ENCODE data around the gene SLC16A9.
"Not testable (repeated sequence)": the region's sequence is repeated elsewhere in the genome, so short reads cannot be mapped to it uniquely, and the experiment has no call there.

Gene SLC16A9

DNA sequence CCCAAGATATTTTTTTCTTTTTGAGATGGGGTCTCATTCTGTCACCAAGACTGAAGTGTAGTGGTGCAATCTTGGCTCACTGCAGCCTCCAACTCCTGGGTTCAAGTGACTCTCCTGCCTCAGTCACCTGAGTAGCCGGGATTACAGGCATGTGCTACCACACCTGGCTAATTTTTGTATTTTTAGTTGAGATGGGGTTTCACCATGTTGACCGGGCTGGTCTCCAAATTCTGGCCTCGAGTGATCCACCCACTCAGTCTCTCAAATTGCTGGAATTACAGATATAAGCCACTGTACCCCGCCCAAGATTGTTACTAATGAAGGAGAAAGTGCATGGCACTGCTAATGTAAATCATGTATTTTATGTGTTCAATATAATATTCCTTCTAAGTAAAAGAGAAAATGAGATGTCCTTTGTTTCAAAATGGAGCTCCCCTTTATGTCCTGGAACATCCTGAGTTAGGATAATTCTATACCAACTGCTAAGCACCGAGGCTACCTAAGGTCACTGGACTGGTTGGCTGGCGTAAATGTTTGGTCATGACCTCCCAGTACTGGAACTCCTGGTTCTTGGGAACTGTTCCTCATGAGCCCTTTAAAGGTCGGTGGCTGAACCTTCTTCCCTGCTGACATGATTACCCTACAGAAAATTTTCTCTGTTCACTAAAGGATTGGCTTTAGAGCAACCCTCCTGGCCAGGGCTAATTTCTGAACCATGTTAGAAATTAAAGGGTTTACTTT is 59.9 kb downstream of the SLC16A9 start:
- Histone ChIP-seq H3K27me3 (ENCODE audit: insufficient read depth, low read depth) (no peaks in the 10 kb centered on the region), H3K4me1 (ENCODE audit: low read depth, poor library complexity, severe bottlenecking) (peaks cover 16% of the 10 kb centered on the region), H3K36me3 (ENCODE audit: insufficient read depth) (no peaks in the 10 kb centered on the region), H3K4me3 (IDR thresholded peaks at IDR 0.05; ENCODE audit: insufficient read depth, low read depth, low read length) (no peak overlapping the region), H3K79me2 (ENCODE audit: insufficient read depth, low read depth) (no peaks in the 10 kb centered on the region), H3K9ac (no peak overlapping the region), H3K4me2 (no peak overlapping the region), H2AFZ (ENCODE audit: low read depth) (no peak overlapping the region), H4K20me1 (ENCODE audit: insufficient read depth) (no peaks in the 10 kb centered on the region), H3K27ac (no peak overlapping the region)
- TF ChIP-seq, protein P1, sequence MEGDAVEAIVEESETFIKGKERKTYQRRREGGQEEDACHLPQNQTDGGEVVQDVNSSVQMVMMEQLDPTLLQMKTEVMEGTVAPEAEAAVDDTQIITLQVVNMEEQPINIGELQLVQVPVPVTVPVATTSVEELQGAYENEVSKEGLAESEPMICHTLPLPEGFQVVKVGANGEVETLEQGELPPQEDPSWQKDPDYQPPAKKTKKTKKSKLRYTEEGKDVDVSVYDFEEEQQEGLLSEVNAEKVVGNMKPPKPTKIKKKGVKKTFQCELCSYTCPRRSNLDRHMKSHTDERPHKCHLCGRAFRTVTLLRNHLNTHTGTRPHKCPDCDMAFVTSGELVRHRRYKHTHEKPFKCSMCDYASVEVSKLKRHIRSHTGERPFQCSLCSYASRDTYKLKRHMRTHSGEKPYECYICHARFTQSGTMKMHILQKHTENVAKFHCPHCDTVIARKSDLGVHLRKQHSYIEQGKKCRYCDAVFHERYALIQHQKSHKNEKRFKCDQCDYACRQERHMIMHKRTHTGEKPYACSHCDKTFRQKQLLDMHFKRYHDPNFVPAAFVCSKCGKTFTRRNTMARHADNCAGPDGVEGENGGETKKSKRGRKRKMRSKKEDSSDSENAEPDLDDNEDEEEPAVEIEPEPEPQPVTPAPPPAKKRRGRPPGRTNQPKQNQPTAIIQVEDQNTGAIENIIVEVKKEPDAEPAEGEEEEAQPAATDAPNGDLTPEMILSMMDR (conservative IDR thresholded peaks at IDR 0.05; ENCODE audit: low read depth, low read length), result no peak

DNA sequence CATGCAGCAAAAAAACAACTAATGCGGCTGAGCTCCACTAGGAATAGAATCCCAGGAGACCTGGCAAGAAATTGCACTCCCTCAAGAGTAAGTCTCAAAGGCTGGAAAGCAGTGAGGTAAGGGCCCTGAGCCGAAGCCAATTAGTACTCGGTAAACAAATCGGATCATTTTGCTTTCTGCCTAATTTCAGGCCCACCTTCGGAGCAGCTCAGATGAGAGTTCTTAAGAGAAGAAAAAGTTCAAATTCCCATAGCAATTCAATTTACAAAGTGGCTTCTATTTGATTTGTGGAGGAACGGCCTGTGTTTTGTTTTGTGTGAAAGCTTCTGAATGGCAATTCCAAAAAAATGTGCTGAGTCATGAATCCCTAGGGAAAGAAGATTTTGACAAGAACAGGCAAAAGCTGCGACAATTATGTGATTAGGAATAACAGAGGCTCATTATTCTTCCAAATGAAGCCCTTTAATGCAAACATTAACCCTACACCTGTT is 60.9 kb downstream of the SLC16A9 start:
- Histone ChIP-seq H3K36me3 (ENCODE audit: insufficient read depth) (no peaks in the 10 kb centered on the region), H3K27me3 (ENCODE audit: insufficient read depth, low read depth) (no peaks in the 10 kb centered on the region), H3K79me2 (ENCODE audit: insufficient read depth, low read depth) (no peaks in the 10 kb centered on the region), H3K27ac (no peak overlapping the region), H3K4me1 (ENCODE audit: low read depth, poor library complexity, severe bottlenecking) (peaks cover 6% of the 10 kb centered on the region), H3K4me2 (no peak overlapping the region), H2AFZ (ENCODE audit: low read depth) (no peak overlapping the region), H4K20me1 (ENCODE audit: insufficient read depth) (no peaks in the 10 kb centered on the region), H3K4me3 (IDR thresholded peaks at IDR 0.05; ENCODE audit: insufficient read depth, low read depth, low read length) (no peak overlapping the region), H3K9ac (no peak overlapping the region)
- TF ChIP-seq, protein P1 (conservative IDR thresholded peaks at IDR 0.05; ENCODE audit: low read depth, low read length), result no peak

DNA sequence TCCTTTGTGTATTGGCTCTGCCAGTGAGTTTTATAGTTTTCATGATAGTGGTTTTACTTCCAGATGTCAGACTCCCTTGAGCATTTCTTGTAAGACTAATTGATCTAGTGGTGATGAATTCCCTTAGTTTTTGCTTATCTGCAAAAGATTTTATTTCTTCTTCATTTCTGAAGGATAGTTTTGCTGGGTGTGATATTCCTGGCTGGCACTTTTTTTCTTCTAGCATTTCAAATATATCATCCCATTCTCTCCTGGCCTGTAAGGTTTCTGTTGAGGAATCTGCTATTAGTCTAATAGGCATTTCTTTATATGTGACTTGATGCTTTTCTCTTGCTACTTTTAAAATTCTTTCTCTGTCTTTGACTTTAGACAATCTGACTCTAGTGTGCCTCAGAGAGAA is 64.8 kb downstream of the SLC16A9 start:
- no peak overlapping the region for H3K9ac ChIP-seq
- H3K27me3 ChIP-seq (ENCODE audit: insufficient read depth, low read depth), result no peaks in the 10 kb centered on the region
- no peaks in the 10 kb centered on the region for H4K20me1 ChIP-seq (ENCODE audit: insufficient read depth)
- H3K79me2 ChIP-seq (ENCODE audit: insufficient read depth, low read depth), result no peaks in the 10 kb centered on the region
- no peak overlapping the region for H2AFZ ChIP-seq (ENCODE audit: low read depth)
- H3K4me2 ChIP-seq, result no peak overlapping the region
- H3K4me1 ChIP-seq (ENCODE audit: low read depth, poor library complexity, severe bottlenecking), result no peaks in the 10 kb centered on the region
- H3K36me3 ChIP-seq (ENCODE audit: insufficient read depth), result no peaks in the 10 kb centered on the region
- no peak overlapping the region for H3K27ac ChIP-seq
- TF ChIP-seq, protein P1 (conservative IDR thresholded peaks at IDR 0.05; ENCODE audit: low read depth, low read length), result no peak
- H3K4me3 ChIP-seq (IDR thresholded peaks at IDR 0.05; ENCODE audit: insufficient read depth, low read depth, low read length), result no peak overlapping the region

DNA sequence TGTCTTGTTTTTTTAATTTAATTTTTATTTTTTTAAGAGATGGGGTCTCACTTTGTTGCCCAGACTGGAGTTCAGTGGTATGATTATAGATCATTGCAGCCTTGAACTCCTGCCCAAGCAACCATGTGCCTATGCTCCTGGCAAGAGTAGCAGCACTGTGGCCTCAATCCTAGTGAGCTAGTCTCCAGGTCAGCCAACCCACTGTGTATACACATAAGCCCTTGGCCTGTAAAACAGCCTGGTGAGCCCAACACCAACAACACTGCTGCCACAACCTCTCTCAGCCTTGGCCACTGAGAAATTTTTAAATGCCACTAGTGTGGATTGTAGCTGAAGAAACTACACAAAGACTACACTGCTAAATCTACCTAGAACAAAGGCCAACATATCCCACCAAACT is 68.0 kb downstream of the SLC16A9 start:
- H3K36me3 ChIP-seq (ENCODE audit: insufficient read depth), result not testable (repeated sequence)

More for the DNA sequence above, 68.0 kb downstream of the SLC16A9 start:
- not testable (repeated sequence) for H3K27ac ChIP-seq; H3K79me2 ChIP-seq (ENCODE audit: insufficient read depth, low read depth); H3K4me2 ChIP-seq; H3K27me3 ChIP-seq (ENCODE audit: insufficient read depth, low read depth); H2AFZ ChIP-seq (ENCODE audit: low read depth); H3K4me1 ChIP-seq (ENCODE audit: low read depth, poor library complexity, severe bottlenecking); H3K4me3 ChIP-seq (IDR thresholded peaks at IDR 0.05; ENCODE audit: insufficient read depth, low read depth, low read length); H3K9ac ChIP-seq; H4K20me1 ChIP-seq (ENCODE audit: insufficient read depth)

Data from KMS-11 (cell line).